8988T (cell line): ENCODE results near the gene JPH4.

ENCODE experiments used
- DNase-seq: peaks from one replicate; pipeline ENCODE4 v3.0.0; 2011

The JPH4 gene

DNA sequence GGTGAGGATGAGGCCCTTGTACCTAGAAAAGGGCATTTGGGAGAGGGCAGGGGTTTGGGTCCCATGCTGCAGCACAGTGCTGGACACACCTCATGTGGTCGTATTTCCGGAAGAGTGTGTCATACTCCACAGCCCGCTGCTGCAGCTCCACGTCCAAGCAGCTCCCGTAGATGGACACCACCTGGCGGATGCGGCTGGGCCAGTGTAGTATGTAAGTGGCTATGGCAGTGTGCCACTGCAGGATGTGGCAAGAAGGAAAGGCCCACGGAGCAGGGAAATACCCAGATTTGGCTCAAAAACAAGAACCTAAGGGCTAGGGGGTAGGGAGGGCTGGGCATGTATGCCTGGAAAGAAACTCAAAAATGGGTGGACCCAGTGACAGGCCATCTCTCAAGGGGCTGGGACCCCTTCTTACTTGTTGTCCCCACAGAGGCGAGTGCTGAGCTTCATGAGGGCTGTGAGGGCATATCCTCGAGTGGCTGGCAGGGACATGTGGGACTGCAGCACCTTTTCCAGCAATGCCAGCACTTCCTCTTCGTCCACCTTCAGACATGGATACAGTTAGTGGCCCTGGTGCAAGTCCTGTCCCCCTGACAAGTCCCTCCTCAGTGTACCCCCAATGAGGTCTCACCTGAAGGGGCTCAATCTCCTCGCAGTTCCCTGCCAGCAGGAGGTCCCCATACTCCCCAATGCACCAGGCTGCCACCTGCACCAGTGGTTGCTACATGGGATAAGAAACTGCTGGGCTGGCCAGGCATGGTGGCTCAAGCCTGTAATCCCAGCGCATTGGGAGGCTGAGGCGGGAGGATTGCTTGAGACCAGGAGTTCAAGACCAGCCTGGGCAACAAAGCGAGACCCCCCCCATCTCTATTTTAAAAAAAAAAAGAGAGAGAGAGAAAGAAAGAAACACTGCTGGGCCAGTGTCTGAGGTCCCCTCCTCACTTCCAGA, 16.4 kb downstream of the JPH4 start:
- DNase-seq, result no peak

DNA sequence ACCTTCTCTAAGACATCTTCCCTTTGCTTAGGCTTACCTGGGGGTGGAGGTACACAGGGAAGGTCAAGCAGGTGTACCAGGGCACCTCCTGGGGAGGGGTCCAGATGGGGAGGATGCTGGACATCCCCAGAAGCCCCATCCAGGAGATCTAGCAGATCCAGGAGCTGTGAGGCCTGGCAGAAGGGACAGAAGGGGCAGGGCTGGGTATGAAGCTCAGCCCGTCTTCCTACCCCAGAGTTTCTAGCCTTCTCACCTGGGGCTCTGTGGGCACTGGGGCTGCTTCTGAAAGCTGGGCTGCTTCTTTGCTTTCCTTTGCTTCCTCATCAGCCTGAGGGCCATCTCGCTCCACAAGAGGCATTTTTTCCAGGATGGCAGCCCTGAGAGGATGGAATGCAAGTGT, 17.3 kb downstream of the JPH4 start:
- no peak for DNase-seq

DNA sequence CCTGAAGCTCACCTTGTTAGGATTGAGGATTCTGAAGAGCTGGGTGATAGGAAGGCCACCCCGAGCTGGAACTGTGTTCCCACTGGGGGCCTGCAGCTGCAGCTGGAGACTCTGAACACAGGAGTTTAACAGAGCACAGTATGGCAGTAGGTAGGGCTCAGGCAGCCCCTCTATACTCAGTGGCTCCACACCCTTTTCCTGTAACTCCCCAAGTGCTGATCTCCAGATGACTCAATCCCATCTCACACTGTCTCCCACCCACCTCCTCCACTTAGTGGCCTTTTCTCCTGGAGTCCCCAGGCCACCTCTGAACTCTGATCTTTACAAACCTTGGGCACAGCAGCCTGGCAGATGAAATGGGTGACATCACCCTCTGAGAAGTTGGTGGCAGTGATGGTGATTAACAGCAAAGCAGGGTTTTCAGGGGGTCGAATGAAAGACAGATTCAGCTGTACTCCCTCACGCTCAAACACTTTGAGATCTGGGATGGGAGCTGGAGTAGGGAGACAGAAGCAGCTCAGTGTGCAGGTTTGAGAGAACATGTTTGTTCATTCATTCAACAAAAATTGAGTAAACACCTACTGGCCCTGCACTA, 18.6 kb downstream of the JPH4 start:
- DNase-seq, result no peak

DNA sequence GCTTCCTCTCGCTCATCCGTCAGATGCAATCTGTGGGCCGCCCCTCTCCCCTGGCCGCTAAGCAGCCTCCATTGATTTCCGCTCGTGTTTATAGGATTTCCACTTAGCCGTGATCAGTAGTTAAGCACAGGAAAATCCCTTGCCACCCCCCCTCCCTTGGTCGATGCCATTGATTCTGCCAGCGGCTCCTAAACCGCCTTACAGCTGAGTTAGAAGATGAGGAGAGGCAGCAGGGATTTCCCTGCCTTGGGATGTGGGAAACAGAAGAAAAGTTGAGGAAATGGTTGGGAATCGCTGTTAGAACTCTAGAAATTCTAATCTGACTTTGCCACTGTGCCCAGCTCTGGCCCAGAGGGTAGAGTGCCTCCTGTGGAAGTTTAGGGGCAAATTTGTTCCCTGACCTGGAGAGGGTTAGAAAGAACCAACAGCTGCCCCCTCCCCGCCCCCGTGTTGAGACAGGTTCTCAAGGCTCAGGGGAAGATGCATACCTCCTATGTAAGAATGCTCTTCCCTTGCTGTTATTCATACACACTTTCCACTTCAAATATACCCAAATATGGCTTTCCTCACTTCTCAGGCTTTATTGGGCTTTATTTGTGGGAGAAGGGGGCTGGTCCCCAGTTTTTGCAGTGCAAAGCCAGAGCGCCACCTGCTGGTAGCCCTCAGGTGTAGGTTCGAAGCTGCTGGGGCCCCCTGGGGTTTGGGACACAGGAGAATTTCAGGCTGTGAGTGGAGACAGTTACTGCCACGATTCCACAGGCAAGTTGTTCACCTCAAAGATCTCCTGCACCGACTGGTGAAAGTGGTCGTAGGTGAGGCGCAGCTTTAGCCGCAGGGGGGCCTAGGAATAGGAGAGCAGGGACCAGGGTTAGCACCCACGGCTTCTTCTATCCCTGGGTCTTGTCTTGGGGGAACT, 19.3 kb downstream of the JPH4 start:
- DNase-seq, result no peak

DNA sequence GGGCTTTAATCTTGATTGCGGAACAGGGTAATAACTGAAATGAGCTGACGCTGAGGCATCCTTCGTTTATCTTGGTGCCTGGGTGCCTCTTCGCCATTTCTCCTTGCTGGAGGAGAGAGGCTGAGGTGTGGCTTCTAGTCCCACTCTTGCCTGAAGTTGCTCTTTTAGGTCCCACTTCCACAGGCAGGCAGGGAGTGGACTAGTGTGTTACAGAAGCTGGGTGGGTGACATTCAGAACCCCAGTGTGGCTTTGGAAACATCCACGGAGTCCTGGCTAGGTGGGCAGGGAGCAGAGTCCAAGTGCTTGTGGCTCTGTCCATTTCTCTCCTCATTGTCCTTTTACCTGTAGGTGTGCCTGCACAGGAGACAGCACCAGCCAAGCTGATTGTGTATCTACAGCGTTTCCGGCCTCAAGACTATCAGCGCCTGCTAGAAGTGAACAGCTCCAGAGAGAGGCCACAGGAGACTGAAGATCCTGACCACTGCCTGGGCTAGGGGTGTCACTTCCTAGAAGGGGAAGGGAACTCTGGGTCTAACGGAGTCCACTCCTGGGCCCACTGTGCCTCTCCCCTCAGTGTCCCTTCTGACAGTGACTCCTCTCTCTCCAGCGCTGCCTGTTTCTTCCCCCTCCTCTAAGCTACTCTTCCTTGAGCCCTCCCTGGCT, 20.1 kb downstream of the JPH4 start:
- no peak for DNase-seq

DNA sequence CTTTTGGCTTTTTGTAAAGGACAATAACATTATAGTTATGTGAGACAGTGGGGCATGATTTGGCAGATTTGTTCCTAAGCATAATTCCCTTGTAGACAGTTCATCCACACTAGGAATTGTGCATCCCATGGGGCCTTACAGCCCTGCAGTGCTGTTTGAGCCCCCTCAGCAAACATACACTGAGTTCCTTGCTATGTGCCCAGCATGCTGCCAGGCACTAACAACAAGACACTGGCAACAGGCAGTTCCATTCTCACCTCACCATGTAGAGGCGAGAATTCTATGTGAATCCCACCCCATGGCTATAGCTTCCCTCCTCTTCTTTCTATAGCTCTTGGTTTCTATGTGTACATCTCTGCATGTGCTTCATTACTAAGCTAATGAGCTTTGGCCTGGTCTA, 20.6 kb downstream of the JPH4 start:
- no peak for DNase-seq

DNA sequence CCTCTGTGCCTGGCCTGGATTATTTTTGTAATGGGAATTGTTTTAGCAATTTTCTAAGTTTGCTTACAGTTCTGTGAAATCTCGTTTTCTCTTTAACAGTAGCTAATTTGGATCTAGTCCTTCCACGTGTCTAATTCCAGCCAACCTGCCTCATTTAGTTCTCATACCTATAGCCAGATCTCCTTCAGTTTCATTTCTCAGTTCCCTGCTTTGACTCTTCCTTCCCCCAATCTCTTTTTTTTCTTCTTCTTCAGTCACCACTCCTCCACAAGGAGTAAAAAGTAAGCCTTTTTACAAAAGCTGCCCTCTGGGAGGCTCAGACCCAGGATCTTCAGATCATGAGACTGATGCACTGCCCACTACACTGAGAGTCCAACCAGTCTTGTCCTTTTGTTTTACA, 21.1 kb downstream of the JPH4 start:
- DNase-seq, result no peak

DNA sequence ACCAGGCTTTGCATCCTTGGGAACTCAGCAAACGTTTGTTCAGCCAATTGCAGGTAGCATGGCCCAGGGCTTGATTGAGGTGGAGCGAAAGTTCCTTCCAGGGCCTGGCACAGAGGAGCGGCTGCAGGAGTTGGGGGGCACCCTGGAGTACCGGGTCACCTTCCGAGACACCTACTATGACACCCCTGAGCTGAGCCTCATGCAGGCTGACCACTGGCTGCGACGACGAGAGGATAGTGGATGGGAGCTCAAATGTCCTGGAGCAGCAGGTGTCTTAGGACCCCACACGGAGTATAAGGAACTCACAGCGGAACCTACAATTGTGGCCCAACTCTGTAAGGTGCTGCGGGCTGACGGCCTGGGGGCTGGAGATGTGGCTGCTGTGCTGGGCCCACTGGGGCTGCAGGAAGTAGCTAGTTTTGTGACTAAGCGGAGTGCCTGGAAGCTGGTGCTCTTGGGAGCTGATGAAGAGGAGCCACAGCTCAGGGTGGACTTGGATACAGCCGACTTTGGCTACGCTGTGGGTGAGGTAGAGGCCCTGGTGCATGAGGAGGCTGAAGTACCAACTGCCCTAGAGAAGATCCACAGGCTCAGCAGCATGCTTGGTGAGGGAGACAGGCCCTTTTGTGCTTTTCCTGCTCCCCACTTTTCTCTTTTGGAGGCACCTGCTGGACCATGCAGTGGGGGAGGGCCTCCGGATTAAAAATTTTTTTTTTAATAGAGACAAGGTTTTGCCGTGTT, 21.7 kb downstream of the JPH4 start:
- DNase-seq, result no peak

DNA sequence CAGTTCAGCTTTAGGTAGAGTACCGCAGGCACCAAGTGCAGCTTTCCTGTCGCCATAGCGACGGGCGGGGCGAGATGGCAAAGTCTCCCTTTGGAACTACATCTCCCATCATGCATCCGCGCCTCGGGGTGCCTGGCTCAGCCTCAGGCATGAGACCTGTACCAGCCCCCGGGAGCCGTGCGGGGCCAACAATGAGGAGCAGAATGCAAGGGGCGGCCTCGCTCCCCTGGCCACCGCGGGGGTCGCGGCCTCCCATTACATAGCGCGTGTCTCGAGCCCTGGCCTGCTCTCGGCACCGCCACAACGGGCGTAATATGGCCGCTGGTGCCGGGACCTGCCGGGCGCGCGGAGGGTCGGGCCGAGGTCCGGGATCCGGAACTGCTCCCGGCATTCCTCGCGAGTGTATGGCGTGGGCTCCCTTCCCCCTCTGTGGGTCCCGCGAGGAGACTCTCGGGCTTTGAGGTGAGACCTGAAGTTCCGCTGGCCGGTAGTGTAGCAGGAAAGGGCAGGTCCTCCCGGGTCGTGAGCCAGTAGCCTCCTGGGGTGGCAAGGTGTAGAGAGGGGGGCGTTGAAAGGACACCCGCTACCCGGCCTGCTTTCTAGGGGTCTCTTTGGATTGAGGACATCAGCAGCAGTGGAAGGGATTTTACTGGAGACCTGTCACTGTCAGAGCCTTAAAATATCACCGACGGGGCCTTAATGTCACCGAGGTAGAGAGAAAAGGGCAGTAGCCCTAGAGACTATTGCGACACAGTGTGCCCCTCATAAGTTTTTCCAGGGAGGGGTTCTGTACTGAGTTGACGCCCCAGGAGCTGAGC, 22.5 kb downstream of the JPH4 start, which contains the start of gene THTPA:
THTPA (plus strand) TSS at position 390 of the 818 bp plus-strand sequence. CDS start 487 bp downstream, outside the sequence.
- DNase-seq, result peak; percentile 86

DNA sequence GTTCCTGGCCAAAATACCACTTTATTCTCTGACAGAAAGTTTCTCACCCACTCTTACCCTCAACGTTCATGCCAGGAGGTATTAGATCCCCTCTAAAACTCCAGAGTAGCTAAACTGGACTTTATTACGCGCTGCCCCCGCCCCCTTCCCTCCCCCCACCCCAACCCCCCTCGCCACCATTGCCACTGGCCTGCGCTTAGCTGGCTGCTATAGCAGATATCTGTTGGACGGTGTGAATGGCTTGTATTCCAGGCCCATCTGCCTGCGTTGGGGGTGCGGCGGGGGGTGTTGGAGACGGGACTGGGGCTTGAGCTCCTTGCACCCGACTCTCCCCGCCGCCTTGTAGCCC, 23.1 kb downstream of the JPH4 start:
- no peak for DNase-seq

DNA sequence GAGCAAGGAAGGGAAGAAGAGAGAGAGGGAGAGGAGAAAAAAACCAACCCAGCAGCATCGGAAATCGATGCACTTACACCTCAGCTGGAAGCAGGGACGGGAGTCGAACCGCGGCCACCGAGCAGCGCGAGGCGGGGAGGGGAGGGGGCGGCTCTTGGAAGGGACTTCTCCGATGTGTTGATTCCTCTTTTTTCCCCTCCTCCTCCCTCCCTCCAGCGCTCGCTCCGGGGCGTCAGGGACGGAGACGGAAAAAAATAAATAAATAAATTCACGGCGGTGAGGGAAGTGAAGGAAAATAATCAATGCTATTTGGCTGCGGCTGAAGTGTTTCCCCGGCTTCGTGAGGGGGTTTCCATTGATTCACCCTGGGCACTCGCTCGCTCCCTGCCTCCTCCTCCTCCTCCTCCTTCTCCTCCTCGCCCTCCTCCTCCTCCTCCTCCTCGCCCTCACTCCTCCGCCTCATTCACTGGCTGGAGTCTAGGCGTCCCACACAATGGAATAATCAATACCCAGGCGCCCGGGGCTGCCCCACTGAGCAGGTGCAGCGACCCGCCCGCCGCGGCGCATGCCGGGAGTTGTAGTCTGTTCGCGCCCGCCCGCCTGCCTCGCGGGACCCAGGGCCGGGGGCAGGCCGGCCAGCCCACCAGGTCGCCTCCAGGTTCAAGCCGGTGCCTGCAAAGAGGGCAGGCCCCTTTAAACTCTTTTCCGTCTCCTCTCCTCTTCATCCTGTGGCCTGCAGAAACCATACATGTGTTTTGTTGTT, 27.1 kb downstream of the JPH4 start, which contains the start of gene ZFHX2:
ZFHX2 (minus strand) TSS at position 500 of the 763 bp plus-strand sequence. CDS start 16,440 bp downstream, outside the sequence.
- DNase-seq, result peak; percentile 89

DNA sequence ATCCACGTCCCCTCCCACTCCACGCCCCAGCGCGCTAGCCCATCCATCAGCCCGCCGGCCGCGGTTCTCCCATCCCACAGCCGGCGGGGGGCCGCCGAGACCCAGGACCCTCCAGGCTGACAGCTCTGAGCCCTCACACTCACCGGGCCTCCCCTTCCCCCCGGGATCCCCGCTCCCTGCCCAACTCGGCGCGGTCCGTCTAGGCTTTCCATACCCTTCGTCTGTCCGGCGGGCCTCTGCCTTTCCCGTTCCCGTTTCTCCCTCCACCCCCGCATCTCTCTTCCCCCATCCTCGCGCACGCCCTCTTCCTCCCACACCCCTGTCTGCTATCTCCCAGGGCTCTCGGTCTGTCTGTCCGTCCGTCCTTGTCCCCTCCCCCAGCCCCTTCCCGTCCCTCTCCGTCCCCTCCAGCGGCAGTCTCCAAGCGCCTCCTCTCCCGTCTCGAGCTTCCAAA, 27.8 kb downstream of the JPH4 start:
- no peak for DNase-seq

DNA sequence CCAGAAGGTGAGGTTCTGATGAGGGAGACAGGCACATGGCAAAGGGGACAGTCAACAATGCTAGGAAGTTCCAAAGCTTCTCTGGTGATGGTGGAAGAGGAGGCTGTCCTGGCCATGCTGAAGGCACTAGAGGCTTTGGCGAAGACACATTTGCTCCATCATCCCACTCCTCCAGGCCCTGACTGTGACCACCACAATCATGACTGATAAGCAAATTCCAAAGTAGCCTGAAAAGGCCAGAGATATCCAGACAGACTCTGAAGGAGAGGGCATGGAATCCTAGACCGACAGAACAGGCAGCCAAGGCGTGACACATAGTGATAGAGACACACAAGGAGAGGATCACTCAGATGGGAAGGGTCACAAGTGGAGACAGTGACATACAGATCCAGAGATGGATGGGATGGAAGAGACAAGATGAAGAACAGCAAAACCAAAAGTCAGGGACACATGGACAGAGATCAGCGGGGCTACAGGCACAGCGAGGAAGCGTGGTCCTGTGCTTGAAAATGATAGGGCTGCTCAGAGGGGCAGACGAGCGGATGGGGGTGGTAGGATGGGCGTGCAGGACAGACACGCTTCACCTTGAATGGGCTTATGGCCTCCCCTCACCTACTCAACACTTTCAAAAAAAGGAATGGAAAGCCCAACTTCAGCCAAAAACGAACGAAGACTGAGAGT, 28.3 kb downstream of the JPH4 start:
- DNase-seq, result no peak

DNA sequence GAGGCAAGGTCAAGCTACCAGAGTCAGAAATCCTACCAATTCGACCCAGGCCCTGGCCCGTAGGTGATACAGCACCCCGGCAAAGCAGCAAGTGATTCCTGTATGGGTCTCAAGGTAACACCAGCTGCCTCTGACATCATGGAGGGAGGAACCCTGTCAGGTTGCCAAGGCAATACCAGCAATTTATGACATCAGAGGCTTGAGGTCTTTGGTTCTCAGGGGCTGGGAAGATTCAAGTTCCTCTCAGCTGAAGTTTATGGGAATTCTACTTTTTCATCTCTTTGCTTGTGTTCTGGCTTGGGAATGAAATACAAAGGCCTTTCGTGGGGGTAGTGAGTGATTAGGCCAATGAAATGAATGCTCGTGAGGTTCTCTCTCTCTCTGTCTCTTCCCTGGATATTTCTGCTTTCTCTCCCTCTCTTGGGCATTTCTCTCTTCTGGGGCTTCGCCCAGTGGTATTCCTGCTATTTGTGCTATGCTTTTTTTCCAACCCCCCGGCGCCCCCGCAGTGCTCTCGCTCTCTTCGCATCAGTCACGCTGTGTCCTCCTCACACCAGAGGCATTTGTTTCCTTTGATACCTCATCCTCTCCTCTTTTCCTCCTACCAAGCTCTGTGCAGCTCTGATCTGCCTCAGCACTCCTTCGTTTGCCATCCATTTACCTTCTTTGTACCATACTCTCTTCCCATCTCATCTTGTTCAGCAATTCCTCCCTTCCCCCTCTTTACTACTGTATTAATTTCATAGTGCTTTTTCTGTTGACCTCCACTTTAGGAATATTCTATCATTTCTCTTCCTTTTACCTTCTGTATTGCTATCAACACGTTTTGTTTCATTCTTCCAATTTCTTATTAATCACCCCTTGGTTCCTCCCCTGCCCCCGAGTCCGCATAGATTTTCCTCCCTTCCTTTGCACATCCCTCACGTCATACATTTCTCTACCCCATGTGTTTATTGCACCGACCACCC, 30.0 kb downstream of the JPH4 start:
- no peak for DNase-seq

DNA sequence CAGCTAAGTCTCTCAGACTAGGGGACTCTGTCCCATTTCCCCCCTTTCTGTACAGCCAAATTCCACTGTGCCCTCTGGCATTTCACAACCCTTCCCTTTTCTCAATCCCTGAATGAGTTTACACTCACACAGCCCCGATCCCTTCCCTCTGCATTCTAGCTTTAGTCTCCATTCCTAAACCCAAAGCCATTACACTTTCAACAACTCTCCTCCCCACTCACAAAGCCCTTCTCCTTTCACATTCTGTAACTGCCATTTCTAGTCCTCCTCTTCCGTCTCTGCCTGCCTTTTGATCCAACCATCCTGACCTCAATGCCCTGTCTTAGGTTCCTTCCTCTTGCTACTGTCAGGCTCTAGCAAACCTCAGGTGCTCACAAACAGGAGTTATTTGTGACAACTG, 30.7 kb downstream of the JPH4 start:
- DNase-seq, result no peak

DNA sequence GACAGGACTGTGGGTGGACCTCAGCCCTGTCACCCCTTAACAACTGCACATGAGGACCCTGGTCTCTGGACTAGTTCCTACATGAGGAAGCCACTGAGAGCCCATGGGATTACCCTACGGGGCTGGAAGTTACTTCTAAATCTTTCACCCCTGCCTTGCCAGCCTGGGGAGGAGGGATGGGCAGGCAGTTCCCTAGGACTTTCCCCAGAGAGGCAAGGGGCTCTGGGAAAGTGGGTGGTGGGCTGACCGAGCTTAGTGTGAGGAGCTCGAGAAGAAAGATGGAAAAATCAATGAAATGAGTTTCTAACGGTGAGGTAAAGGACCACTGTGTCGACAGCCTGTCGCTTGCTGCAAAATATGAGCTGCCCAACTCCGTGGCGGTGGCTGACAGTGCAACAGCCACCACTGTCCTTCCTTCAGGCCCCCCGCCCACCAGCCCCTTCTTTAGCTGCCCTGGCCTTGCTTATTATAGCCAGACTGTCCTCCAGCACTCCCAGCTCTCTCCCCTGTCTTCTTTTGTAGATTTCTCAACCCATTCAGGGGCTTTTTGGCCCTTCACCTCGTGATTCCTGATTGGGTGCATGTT, 32.0 kb downstream of the JPH4 start:
- DNase-seq, result no peak

DNA sequence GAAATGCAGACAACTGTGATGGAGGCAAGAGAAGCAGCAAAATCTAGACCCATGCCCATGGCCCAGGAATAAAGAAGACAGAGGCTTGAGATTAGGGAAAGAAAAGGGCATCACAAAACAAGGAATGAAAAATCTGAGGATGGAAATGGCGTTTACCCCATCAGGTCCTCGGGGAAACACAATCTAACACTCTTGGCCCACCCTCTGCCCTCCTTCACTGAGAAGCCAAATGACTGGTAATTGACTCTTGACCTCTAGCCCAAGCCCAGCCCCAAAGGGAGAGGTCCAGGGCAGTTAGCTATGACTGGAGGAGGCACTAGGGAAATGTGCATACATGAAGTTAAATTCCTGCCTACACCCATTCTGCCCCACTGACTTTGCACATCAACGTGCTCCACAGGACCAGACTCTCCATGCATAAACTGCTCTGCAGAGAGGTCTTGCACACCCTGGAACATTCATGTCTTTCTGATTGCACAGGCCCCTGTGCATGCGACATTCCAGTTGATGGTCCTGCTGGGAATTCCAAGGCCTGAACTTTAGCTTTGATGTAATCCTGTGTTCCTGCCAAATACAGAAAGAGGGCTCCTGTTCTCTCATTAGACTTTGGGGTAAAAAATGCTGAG, 32.7 kb downstream of the JPH4 start:
- DNase-seq, result no peak
